Amniotic epithelial cell (primary cell): ENCODE measurements around the gene PIP5K1B.
"Not testable (repeated sequence)": the region's sequence is repeated elsewhere in the genome, so short reads cannot be mapped to it uniquely, and the experiment has no call there.

Source experiments
- DNase-seq: peaks from one replicate; pipeline ENCODE4 v3.0.0-alpha.2; 2010; ENCODE audit warnings: low read depth

Gene PIP5K1B

DNA sequence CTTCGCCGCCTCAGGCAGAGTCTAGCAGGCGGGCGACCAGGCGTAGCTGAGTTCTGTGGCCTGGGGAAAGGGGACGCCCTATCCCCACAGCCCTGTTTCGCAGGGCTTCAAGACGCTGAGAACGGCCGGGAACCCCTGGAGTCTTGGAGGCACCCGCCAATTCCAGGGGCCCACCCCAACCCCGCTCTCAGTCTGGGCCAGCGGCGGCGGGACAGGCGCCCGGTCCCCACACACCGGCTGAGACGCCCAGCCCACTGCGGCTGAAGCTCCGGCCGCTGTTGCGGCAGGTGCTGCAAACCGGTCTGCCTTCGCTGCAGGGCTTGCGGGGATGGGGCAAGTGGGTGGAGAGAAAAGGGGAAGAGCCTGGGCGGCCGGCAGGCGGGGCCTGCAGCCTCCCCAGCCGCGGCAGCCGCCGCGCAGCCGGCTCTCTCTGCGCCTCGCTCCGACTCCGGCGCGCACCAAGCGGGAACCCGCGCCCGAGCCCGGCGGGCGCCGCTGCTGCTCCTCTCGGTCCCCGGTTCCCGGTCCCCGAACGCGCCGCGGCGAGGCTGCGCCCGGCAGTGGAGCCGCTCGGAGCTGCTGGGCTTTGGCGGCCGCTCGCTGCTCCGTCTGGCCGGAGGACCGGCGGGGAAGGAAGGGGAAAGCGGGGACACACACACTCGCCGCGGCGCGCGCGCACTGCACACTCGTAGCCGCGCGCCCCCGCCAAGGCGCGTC, at the start of gene PIP5K1B:
PIP5K1B (plus strand) TSS at position 427 of the 717 bp plus-strand sequence. CDS start 117,375 bp downstream, outside the sequence.
- DNase-seq = peak; percentile 39

GRCh38 chr9:68664036-68664435, 41.0 kb upstream of the PIP5K1B start:
- DNase-seq = no peak

DNA sequence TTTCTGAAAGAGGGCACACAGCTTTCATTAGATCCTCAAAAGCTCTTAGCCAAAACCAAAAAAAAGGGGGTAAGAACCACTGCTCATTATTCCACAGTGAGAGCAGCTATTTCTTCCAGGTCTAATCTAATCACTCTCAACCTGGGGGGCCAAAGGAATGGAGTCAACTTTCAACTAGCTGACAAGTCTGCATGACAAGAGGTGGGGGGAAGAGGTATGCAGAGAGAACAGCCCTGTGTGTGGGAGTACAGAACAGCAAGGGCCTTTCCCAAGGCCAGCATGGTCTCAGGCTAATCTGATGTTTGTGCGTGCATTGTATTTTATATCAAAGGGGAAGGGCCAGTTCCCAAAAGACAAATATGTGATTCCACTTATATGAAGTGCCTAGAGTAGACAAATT, 36.9 kb upstream of the PIP5K1B start:
- no peak for DNase-seq

DNA sequence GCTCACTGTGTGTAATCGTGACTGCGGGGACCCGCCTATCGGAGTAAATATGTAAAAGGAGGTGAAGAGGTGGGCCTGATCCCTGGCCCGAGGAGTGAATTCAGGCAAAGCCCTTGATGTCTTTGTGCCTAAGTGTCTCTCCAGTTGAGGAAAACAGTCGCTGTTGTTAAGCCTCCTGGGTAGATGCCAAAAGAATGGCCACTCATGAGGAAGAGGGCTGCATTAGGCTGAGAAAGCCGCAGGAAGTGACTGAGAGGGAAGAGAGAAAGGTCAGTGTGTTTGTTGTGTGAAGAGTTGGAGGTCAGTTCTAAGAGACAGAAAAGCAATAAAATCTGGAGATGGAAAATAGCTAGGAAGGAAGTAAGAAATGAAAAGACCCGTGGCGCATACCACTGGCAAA, 35.8 kb upstream of the PIP5K1B start:
- no peak for DNase-seq

- DNase-seq = no peak
These were observed 32.8 kb upstream of the PIP5K1B start for GRCh38 chr9:68672215-68672614.

GRCh38 chr9:68672625-68673024, 32.4 kb upstream of the PIP5K1B start:
- DNase-seq = no peak

DNA sequence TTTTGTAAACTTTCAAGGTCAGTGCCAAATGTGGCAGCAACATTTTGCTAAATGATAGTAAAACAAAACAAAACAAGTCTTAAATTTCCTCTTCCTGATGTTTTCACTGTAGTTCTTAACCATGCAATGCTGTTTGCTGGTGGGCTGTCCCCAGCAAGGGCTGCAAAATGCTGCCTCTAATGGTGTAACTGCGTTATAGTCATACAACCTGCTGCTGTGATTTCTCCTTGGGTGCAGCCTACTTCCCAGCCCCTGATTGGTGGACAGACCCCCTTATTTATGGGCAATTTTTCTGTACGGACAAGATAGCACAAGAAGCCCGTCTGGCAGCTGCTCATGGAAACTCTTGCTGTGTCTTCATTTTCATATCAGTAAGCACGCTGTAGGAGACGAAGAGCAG, 26.6 kb upstream of the PIP5K1B start:
- no peak for DNase-seq

GRCh38 chr9:68683433-68683832, 21.6 kb upstream of the PIP5K1B start:
- DNase-seq = no peak

DNA sequence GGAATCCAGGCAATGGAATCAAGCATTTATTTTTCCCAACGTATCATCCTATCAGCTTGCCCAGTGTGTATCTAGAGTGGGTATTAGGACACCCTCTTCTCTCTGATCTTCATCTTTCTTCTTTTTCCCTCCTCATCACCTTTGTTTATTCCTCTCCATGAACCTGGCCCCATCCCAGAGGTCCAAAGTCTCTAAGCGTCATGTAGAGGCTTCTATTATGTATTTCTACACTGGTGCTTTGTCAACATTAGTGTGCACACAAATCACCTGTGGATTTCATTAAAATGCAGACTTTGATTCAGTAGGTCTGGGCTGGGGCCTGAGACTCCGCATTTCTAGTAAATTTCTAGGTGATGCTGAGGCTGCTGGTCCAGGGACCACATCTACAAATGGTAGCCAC, 19.8 kb upstream of the PIP5K1B start:
- DNase-seq = no peak

- no peak for DNase-seq
These were observed 19.3 kb upstream of the PIP5K1B start for GRCh38 chr9:68685770-68686169.

DNA sequence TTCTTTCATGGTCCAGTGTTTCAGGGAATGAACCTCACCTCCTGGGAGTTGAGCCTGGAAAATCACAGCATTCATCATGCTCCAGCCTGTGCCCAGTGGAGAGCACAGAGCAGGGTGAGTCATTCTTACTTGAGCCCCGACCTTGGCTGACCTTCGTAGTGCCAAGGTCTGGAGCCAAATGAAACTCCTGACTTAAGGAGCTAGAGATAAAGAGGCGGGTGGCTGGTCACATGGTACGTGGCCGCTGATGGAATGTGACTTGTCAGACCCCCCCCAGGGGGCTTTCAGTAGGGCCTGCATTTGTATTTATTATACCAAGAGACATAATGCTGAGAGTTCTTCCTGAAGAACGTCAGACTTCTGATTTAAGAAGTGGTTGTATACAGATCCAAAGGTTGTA, 15.0 kb upstream of the PIP5K1B start:
- DNase-seq = peak; percentile 43

GRCh38 chr9:68692519-68692918, 12.5 kb upstream of the PIP5K1B start:
- DNase-seq = no peak

DNA sequence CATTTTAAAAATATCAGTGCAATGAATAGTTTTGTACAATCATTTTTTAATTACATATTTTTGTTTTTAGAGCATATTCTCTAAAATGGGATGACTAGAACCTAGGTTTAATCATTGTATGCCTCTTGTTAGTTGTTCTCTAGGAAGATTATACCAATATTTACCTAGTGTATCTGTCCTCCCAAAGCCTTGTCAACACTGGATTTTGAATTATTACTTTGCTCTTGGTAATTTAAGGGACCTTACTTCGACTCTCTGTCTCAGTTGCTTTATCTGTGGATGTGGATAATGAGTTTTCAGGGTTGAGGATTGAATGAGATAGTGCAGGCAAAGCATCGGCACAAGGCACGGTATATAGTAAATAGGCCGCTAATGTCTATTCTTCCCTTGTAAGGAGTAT, 10.9 kb upstream of the PIP5K1B start:
- DNase-seq = no peak

GRCh38 chr9:68697851-68698250, 7.2 kb upstream of the PIP5K1B start:
- DNase-seq = no peak

- no peak for DNase-seq
These were observed 6.0 kb upstream of the PIP5K1B start for GRCh38 chr9:68698943-68699509.

- not testable (repeated sequence) for DNase-seq
These were observed 5.4 kb upstream of the PIP5K1B start for GRCh38 chr9:68699625-68700024.

DNA sequence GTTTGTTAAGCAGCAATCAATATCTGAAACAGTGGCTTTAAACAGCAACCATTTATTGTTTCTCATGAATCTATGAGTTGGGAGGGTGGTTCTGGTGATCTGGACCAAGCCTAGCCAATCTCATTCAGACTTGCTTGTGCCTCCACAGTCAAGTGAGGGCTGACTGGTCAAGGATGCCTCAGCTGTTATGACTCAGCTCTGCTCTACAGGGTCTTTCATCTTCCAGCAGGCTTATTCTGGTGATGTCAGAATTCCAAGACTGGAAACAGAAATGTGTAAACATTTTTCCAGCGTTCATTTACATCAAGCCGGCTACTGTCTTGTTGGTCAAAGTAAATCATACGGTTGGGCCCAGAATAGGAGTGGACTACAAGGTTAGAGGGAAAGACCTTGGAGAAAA, 2.5 kb upstream of the PIP5K1B start:
- DNase-seq = peak; percentile 29

- DNase-seq = no peak
These were observed 1.4 kb upstream of the PIP5K1B start for GRCh38 chr9:68703672-68704071.

- no peak for DNase-seq
These were observed 584 bp upstream of the PIP5K1B start for GRCh38 chr9:68704498-68704813.

GRCh38 chr9:68705531-68706362, 707 bp downstream of the PIP5K1B start:
- DNase-seq = peak; percentile 1

GRCh38 chr9:68706363-68707201, 1.5 kb downstream of the PIP5K1B start:
- no peak for DNase-seq

GRCh38 chr9:68707801-68708488, 2.9 kb downstream of the PIP5K1B start:
- DNase-seq = no peak
